SK-N-SH treated with all-trans-retinoic acid at 6 μM for 48 hours (cell line): Measurements from ENCODE around the gene KLK3.

ENCODE experiments used
- TF ChIP-seq, protein P1 (sequence below): fragments of 250-450 bp; sonication (Bioruptor Pico); IDR thresholded peaks from 2 replicates; pipeline ENCODE4 v1.8.0; 2020; ENCODE audit warnings: mild to moderate bottlenecking, moderate library complexity, borderline replicate concordance
- TF ChIP-seq, protein P2 (sequence below): fragments of 250-450 bp; sonication (Bioruptor Pico); IDR thresholded peaks from 2 replicates; pipeline ENCODE4 v1.5.1; 2020; ENCODE audit warnings: low read depth, mild to moderate bottlenecking, moderate library complexity

DNA sequence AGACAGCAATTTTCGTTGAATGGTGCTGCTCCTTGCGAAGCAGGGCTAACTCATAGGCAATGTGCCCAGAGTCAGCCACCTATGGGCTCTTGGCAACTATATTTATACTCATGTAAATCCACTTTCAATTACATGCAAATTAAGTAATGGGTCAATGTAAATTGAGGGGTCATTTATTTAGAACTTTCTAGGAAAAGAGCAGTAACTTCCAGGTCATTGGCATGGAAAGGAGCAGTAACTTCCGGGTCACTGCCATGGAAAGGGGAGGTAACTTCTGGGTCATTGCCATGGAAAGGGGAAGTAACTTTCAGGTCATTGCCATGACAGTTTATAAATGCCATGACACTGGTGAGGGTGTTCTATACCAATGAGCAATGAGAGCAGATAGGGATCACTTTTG lies 44.9 kb downstream of the KLK3 start:
- TF ChIP-seq, protein P1, sequence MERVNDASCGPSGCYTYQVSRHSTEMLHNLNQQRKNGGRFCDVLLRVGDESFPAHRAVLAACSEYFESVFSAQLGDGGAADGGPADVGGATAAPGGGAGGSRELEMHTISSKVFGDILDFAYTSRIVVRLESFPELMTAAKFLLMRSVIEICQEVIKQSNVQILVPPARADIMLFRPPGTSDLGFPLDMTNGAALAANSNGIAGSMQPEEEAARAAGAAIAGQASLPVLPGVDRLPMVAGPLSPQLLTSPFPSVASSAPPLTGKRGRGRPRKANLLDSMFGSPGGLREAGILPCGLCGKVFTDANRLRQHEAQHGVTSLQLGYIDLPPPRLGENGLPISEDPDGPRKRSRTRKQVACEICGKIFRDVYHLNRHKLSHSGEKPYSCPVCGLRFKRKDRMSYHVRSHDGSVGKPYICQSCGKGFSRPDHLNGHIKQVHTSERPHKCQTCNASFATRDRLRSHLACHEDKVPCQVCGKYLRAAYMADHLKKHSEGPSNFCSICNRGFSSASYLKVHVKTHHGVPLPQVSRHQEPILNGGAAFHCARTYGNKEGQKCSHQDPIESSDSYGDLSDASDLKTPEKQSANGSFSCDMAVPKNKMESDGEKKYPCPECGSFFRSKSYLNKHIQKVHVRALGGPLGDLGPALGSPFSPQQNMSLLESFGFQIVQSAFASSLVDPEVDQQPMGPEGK: no peak
- TF ChIP-seq, protein P2, sequence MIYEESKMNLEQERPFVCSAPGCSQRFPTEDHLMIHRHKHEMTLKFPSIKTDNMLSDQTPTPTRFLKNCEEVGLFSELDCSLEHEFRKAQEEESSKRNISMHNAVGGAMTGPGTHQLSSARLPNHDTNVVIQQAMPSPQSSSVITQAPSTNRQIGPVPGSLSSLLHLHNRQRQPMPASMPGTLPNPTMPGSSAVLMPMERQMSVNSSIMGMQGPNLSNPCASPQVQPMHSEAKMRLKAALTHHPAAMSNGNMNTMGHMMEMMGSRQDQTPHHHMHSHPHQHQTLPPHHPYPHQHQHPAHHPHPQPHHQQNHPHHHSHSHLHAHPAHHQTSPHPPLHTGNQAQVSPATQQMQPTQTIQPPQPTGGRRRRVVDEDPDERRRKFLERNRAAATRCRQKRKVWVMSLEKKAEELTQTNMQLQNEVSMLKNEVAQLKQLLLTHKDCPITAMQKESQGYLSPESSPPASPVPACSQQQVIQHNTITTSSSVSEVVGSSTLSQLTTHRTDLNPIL (CRISPR knock-in tag): no peak
